OCI-LY7 (cell line): Measurements from ENCODE around the gene CCDC47. TPM values are rescaled to one million over a fixed set of nuclear protein-coding genes. Genes with fewer than 3 reads are reported as not detected.

Source experiments
- BruUV-seq: library from RNA; stranded (reverse); fragments of 400-500 nt; replicated peaks from 2 replicates; lab custom pipeline; 2021; lab: Mats Ljungman, UMichigan
- CTCF ChIA-PET: fragments of 300-600 bp; sonication (Branson Sonifier 250); formaldehyde crosslinking; loops from one replicate; lab custom pipeline; 2022; ENCODE audit warnings: antibody characterized with exemption; ENCODE audit not compliant: unreplicated experiment; lab: Charles Lee
- POLR2A ChIA-PET: fragments of 300-600 bp; sonication (Branson Sonifier 250); formaldehyde crosslinking; loops from one replicate; lab custom pipeline; 2022; ENCODE audit warnings: antibody characterized with exemption; lab: Charles Lee
- DNase-seq: peaks from one replicate; pipeline ENCODE4 v3.0.0-alpha.2; 2015; ENCODE audit warnings: low spot score
- H2AFZ ChIP-seq: fragments of 200-600 bp; sonication (generic), shearing (Covaris generic); 2 replicates; pipeline ENCODE4 v1.6.1; 2014; ENCODE audit warnings: mild to moderate bottlenecking, antibody characterized with exemption, low read length, moderate library complexity
- H3K27ac ChIP-seq: fragments of 200-600 bp; sonication (generic); 2 replicates; pipeline ENCODE4 v1.5.1; 2014; ENCODE audit warnings: mixed run types, low read depth, mild to moderate bottlenecking, moderate library complexity, low read length, inconsistent platforms; ENCODE audit not compliant: poor library complexity, severe bottlenecking
- H3K36me3 ChIP-seq: fragments of 200-600 bp; sonication (generic); 2 replicates; pipeline ENCODE4 v1.6.1; 2014; ENCODE audit warnings: mild to moderate bottlenecking, antibody characterized with exemption, low read length, moderate library complexity, mixed read lengths; ENCODE audit not compliant: insufficient read depth
- H3K4me1 ChIP-seq: fragments of 200-600 bp; sonication (generic); 2 replicates; pipeline ENCODE4 v1.5.1; 2014; ENCODE audit warnings: mild to moderate bottlenecking, low read length; ENCODE audit not compliant: insufficient read depth, poor library complexity, severe bottlenecking
- H3K4me2 ChIP-seq: fragments of 200-600 bp; sonication (generic); 2 replicates; pipeline ENCODE4 v1.6.1; 2014; ENCODE audit warnings: mild to moderate bottlenecking, low read length
- H3K4me3 ChIP-seq: fragments of 200-600 bp; sonication (generic); 2 replicates; pipeline ENCODE4 v1.5.1; 2014; ENCODE audit warnings: mild to moderate bottlenecking, low read depth, low read length; ENCODE audit not compliant: poor library complexity, severe bottlenecking
- H3K79me2 ChIP-seq: fragments of 200-600 bp; sonication (generic); 2 replicates; pipeline ENCODE4 v1.6.1; 2016; ENCODE audit warnings: low read depth, mild to moderate bottlenecking, low read length, moderate library complexity, mixed read lengths; ENCODE audit not compliant: insufficient read depth
- H3K9me2 ChIP-seq: fragments of 200-600 bp; sonication (generic); 2 replicates; pipeline ENCODE4 v1.6.1; 2016; ENCODE audit warnings: mild to moderate bottlenecking, low read length, mixed read lengths; ENCODE audit not compliant: insufficient read depth
- H3K9me3 ChIP-seq: fragments of 200-600 bp; sonication (generic); 2 replicates; pipeline ENCODE4 v1.6.1; 2014; ENCODE audit warnings: mild to moderate bottlenecking, mixed run types, low read length, mixed read lengths
- H4K20me1 ChIP-seq: fragments of 200-600 bp; sonication (generic); 2 replicates; pipeline ENCODE4 v1.6.1; 2014; ENCODE audit warnings: mild to moderate bottlenecking, antibody characterized with exemption, low read length, moderate library complexity, mixed read lengths; ENCODE audit not compliant: insufficient read depth
- CTCF ChIP-seq: fragments of 200-600 bp; sonication (generic); conservative IDR thresholded peaks from 2 replicates; pipeline ENCODE4 v1.5.1; 2014; ENCODE audit warnings: mild to moderate bottlenecking, antibody characterized with exemption, low read length, moderate library complexity, mixed read lengths
- EZH2phosphoT487 ChIP-seq: fragments of 200-600 bp; sonication (generic); IDR thresholded peaks from 2 replicates; pipeline ENCODE4 v1.6.1; 2018; ENCODE audit warnings: low read depth, borderline replicate concordance, mild to moderate bottlenecking, mixed run types, antibody characterized with exemption, low read length, moderate library complexity, mixed read lengths
- intact Hi-C: fragments of 100-400 bp; cut with micrococcal nuclease; formaldehyde crosslinking; loops from one replicate; pipeline ENCODE4 v1.10.0; 2022; ENCODE audit not compliant: unreplicated experiment
- total RNA-seq, 2 experiments: library from RNA; depleted of rRNA in 1 of 2; stranded (reverse); fragments of >200 nt in 1 of 2; shearing (Covaris generic) in 1 of 2; gene quantifications; 2 replicates each; pipeline ENCODE4 v1.2.3, GENCODE V29; 2014 to 2022

Gene CCDC47
- total RNA-seq, 2 experiments from 2014 or later: 27.5 to 50.3 TPM

DNA sequence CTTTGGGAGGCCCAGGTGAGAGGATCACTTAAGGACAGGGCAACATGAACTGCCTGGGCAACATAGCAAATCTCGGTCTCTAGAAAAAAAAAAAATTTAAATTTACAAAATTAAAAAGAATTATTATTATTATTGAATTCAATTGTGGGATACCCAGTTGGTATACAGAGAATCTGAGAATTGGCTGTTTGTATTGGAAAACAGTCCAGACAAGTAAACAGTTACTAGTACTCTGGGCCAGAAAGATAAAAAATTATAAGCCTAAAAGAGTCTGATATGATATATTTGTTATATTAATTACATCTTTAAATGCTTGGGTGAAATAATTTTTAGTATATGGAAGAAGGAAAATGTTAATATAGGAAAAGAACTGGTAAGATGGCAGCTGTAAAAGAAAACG, 15.0 kb downstream of the CCDC47 start:
- no peaks in the 10 kb centered on the region for H3K9me3 ChIP-seq
- no peak overlapping the region for H3K4me3 ChIP-seq
- H2AFZ ChIP-seq: no peak overlapping the region
- peaks cover 95% of the 10 kb centered on the region for H3K36me3 ChIP-seq
- DNase-seq: no peak
- no peak for TF ChIP-seq CTCF
- no peak for TF ChIP-seq EZH2phosphoT487
- H3K9me2 ChIP-seq: no peaks in the 10 kb centered on the region
- H4K20me1 ChIP-seq: no peaks in the 10 kb centered on the region
- H3K79me2 ChIP-seq: no peaks in the 10 kb centered on the region
- ChIA-PET POLR2A (no interaction called here), CTCF (no interaction called here)
- intact Hi-C loops: loop anchor here (10.0 kb wide), 1 partner anchor 46 kb away; no protein-coding TSS in a partner anchor
- H3K27ac ChIP-seq: no peak overlapping the region
- no peak overlapping the region for H3K4me2 ChIP-seq
- no peaks in the 10 kb centered on the region for H3K4me1 ChIP-seq
- BruUV-seq: no TSS peak

DNA sequence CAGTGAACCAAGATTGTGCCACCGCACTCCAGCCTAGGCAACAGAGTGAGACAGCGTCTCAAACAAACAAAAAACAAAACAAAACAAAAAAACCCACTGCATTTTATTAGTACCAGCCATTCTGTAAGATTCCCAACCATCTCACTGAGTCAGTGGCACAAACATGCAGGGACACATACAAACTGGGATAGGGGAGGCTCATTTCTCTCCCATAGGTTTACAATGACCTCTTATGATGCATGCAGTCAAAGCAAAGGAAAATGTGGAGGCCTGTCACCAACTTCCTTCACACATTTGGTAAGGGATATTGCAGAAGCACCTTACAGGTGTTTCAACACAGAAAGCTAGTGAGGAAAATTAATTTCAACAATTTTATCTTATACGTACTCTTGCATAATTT, 19.4 kb downstream of the CCDC47 start:
- H4K20me1 ChIP-seq: no peaks in the 10 kb centered on the region
- no TSS peak for BruUV-seq
- no peaks in the 10 kb centered on the region for H3K4me1 ChIP-seq
- POLR2A ChIA-PET: no interaction called here
- no peak overlapping the region for H3K4me3 ChIP-seq
- CTCF ChIA-PET: no interaction called here
- no peaks in the 10 kb centered on the region for H3K79me2 ChIP-seq
- TF ChIP-seq EZH2phosphoT487: no peak
- no peak for TF ChIP-seq CTCF
- peaks cover 99% of the 10 kb centered on the region for H3K36me3 ChIP-seq
- no peak overlapping the region for H2AFZ ChIP-seq
- H3K9me2 ChIP-seq: no peaks in the 10 kb centered on the region
- no peak for DNase-seq
- H3K9me3 ChIP-seq: no peaks in the 10 kb centered on the region
- H3K27ac ChIP-seq: no peak overlapping the region
- no peak overlapping the region for H3K4me2 ChIP-seq
- intact Hi-C loops: loop anchor here (10.0 kb wide), 1 partner anchor 51 kb away; no protein-coding TSS in a partner anchor

DNA sequence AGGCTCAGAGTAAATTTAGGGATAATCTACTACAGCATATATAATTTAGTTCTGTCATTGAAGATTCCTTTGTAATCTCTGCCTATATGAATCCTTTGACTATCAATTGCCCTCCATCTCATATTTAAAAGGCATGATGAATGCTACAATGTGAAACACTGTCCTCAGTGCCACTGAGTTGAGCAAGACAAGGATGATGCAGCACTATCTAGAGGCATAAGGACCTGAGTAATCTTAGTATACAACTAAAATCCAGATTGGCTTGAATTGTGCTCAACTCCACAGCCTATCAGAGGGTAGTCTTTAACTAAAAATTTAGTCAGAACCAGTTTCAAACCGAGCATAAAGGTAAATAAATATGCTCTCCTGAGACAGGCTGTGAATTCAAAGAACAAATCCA, 20.2 kb downstream of the CCDC47 start:
- ChIA-PET POLR2A (no interaction called here), CTCF (no interaction called here)
- no peaks in the 10 kb centered on the region for H3K79me2 ChIP-seq
- no peak for DNase-seq
- no peaks in the 10 kb centered on the region for H4K20me1 ChIP-seq
- TF ChIP-seq EZH2phosphoT487 (no peak), CTCF (no peak)
- H3K4me1 ChIP-seq: no peaks in the 10 kb centered on the region
- H3K4me2 ChIP-seq: no peak overlapping the region
- no peak overlapping the region for H2AFZ ChIP-seq
- H3K36me3 ChIP-seq: peaks cover 100% of the 10 kb centered on the region
- no peaks in the 10 kb centered on the region for H3K9me3 ChIP-seq
- intact Hi-C loops: loop anchor here (10.0 kb wide), 1 partner anchor 52 kb away; no protein-coding TSS in a partner anchor
- no peak overlapping the region for H3K4me3 ChIP-seq
- no peak overlapping the region for H3K27ac ChIP-seq
- H3K9me2 ChIP-seq: no peaks in the 10 kb centered on the region
- BruUV-seq: no TSS peak
